ENCODE measurements around the gene CYP4F8.

DNA sequence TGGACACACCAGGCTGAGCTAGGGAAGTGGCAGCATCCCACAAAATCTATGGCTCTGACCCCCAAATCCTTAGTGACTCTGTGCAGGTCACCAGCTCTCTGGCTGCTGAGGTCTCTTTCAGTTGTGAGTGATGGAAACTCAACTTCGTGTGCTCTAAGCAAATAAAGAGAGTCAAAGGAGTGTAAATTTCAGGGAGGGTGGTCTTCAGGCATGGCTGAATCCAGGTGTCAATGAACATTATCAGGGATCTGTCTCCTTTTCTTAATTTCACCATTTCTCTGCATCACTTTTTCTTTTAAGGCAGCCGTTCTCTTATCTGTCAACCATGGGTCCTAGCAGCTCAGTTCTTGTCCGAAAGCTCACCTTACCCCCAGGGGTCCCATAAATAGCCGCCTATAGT is 64.1 kb downstream of the CYP4F8 start:
- TF ChIP-seq, protein P1, sequence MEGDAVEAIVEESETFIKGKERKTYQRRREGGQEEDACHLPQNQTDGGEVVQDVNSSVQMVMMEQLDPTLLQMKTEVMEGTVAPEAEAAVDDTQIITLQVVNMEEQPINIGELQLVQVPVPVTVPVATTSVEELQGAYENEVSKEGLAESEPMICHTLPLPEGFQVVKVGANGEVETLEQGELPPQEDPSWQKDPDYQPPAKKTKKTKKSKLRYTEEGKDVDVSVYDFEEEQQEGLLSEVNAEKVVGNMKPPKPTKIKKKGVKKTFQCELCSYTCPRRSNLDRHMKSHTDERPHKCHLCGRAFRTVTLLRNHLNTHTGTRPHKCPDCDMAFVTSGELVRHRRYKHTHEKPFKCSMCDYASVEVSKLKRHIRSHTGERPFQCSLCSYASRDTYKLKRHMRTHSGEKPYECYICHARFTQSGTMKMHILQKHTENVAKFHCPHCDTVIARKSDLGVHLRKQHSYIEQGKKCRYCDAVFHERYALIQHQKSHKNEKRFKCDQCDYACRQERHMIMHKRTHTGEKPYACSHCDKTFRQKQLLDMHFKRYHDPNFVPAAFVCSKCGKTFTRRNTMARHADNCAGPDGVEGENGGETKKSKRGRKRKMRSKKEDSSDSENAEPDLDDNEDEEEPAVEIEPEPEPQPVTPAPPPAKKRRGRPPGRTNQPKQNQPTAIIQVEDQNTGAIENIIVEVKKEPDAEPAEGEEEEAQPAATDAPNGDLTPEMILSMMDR (IDR thresholded peaks at IDR 0.05): no peak
- no peak for TF ChIP-seq POLR2AphosphoS5 (IDR thresholded peaks at IDR 0.05; ENCODE audit: low read depth, low read length)
